SU-DHL-6 (cell line): Measurements from ENCODE around the gene DNAL1.

ENCODE experiments used
- EZH2phosphoT487 ChIP-seq: fragments of 200-600 bp; sonication (generic), shearing (Covaris generic); conservative IDR thresholded peaks from 2 replicates; pipeline ENCODE4 v1.6.1; 2018; ENCODE audit warnings: mild to moderate bottlenecking, antibody characterized with exemption, low read length, moderate library complexity, mixed read lengths
- TF ChIP-seq, protein P1 (sequence below): fragments of 200-600 bp; sonication (generic); IDR thresholded peaks from one replicate; pipeline ENCODE4 v1.5.1; 2017; ENCODE audit warnings: antibody characterized with exemption, mild to moderate bottlenecking, low read length, moderate library complexity; ENCODE audit not compliant: insufficient read depth, poor library complexity, severe bottlenecking

DNA sequence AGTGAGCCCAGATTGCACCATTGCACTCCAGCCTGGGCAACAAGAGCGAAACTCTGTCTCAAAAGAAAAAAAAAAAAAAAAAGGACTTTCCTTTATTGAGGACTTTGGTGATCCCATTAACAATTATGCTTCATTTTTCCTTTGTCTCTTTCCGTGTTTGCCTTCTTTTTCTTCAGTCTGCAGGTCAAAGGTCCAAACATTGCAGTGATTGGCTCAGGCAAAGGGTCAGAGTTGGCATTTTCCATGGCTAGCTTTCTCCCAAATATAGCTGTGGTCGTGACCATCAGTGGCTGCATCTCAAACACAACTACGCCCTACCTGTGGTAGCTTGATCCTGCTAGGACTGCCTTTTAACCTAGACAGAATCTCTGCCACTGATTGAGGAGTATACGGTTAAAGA lies 7.0 kb upstream of the DNAL1 start:
- TF ChIP-seq, protein P1, sequence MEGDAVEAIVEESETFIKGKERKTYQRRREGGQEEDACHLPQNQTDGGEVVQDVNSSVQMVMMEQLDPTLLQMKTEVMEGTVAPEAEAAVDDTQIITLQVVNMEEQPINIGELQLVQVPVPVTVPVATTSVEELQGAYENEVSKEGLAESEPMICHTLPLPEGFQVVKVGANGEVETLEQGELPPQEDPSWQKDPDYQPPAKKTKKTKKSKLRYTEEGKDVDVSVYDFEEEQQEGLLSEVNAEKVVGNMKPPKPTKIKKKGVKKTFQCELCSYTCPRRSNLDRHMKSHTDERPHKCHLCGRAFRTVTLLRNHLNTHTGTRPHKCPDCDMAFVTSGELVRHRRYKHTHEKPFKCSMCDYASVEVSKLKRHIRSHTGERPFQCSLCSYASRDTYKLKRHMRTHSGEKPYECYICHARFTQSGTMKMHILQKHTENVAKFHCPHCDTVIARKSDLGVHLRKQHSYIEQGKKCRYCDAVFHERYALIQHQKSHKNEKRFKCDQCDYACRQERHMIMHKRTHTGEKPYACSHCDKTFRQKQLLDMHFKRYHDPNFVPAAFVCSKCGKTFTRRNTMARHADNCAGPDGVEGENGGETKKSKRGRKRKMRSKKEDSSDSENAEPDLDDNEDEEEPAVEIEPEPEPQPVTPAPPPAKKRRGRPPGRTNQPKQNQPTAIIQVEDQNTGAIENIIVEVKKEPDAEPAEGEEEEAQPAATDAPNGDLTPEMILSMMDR = no peak
- TF ChIP-seq EZH2phosphoT487 = no peak
